Neural cell (in vitro differentiated cells): Measurements from ENCODE around the gene CYP4F22. TPM values are rescaled to one million over a fixed set of nuclear protein-coding genes. Genes with fewer than 3 reads are reported as not detected.

ENCODE experiments used
- H2AFZ ChIP-seq: fragments of 200-600, 300-800 bp; sonication (generic), shearing (Covaris generic); 2 replicates; pipeline ENCODE4 v1.6.0; 2014; ENCODE audit warnings: low read depth, mild to moderate bottlenecking, antibody characterized with exemption, low read length, moderate library complexity
- H3F3A ChIP-seq: fragments of 200-600 bp; shearing (Covaris generic); 2 replicates; pipeline ENCODE4 v1.6.1; 2016; ENCODE audit warnings: mild to moderate bottlenecking, moderate library complexity, mixed read lengths, antibody characterized with exemption, low read length; ENCODE audit not compliant: insufficient read depth, poor library complexity, severe bottlenecking
- H3K27ac ChIP-seq: fragments of 200-600, 300-800 bp; sonication (generic), shearing (Covaris generic); 2 replicates; pipeline ENCODE4 v1.5.1; 2014; ENCODE audit warnings: mild to moderate bottlenecking, low read length, moderate library complexity
- H3K27me3 ChIP-seq: fragments of 300-800, 200-600 bp; sonication (generic), shearing (Covaris generic); 2 replicates; pipeline ENCODE4 v1.6.0; 2014; ENCODE audit warnings: mild to moderate bottlenecking, low read depth, low read length, moderate library complexity; ENCODE audit not compliant: insufficient read depth
- H3K36me3 ChIP-seq: fragments of 300-800, 200-600 bp; sonication (generic), shearing (Covaris generic); 2 replicates; pipeline ENCODE4 v1.5.1; 2014; ENCODE audit warnings: mild to moderate bottlenecking, antibody characterized with exemption, low read length, moderate library complexity; ENCODE audit not compliant: insufficient read depth
- H3K4me2 ChIP-seq: fragments of 300-800, 200-600 bp; sonication (generic), shearing (Covaris generic); 2 replicates; pipeline ENCODE4 v1.6.0; 2014; ENCODE audit warnings: mild to moderate bottlenecking, low read length
- H3K4me3 ChIP-seq: fragments of 300-800, 200-600 bp; sonication (generic), shearing (Covaris generic); 2 replicates; pipeline ENCODE4 v1.5.1; 2014; ENCODE audit warnings: mild to moderate bottlenecking, low read length, moderate library complexity
- H3K79me2 ChIP-seq: fragments of 200-600 bp; shearing (Covaris generic); replicated peaks from 2 replicates; pipeline ENCODE4 v1.6.0; 2014; ENCODE audit warnings: mild to moderate bottlenecking, low read length, moderate library complexity; ENCODE audit not compliant: insufficient read depth
- H3K9ac ChIP-seq: fragments of 300-800, 200-600 bp; sonication (generic), shearing (Covaris generic); 2 replicates; pipeline ENCODE4 v1.6.1; 2016; ENCODE audit warnings: mild to moderate bottlenecking, low read length, mixed read lengths
- H3K9me2 ChIP-seq: fragments of 200-600 bp; shearing (Covaris generic); 2 replicates; pipeline ENCODE4 v1.6.1; 2016; ENCODE audit warnings: mild to moderate bottlenecking, low read length, mixed read lengths; ENCODE audit not compliant: insufficient read depth
- H3K9me3 ChIP-seq: fragments of 200-600, 300-800 bp; sonication (generic), shearing (Covaris generic); 2 replicates; pipeline ENCODE4 v1.6.1; 2016; ENCODE audit warnings: mild to moderate bottlenecking, mixed run types, low read length, moderate library complexity, mixed read lengths
- H4K20me1 ChIP-seq: fragments of 200-600 bp; shearing (Covaris generic); 2 replicates; pipeline ENCODE4 v1.6.1; 2016; ENCODE audit warnings: mild to moderate bottlenecking, mixed run types; ENCODE audit not compliant: insufficient read depth
- EP300 ChIP-seq: fragments of 450-650 bp; conservative IDR thresholded peaks from 2 replicates; pipeline ENCODE4 v1.6.1; 2014; ENCODE audit warnings: antibody characterized with exemption, mild to moderate bottlenecking, moderate library complexity; ENCODE audit not compliant: poor library complexity, severe bottlenecking
- EZH2 ChIP-seq: fragments of 200-600, 300-800 bp; shearing (Covaris generic), sonication (generic); IDR thresholded peaks from 2 replicates; pipeline ENCODE4 v1.6.1; 2014; ENCODE audit warnings: antibody characterized with exemption, low read length, borderline replicate concordance, mild to moderate bottlenecking; ENCODE audit not compliant: insufficient read depth, poor library complexity, severe bottlenecking
- MXI1 ChIP-seq: fragments of 450-650 bp; conservative IDR thresholded peaks from 2 replicates; pipeline ENCODE4 v1.6.1; 2014; ENCODE audit warnings: antibody characterized with exemption, mild to moderate bottlenecking; ENCODE audit not compliant: poor library complexity, severe bottlenecking
- POLR2AphosphoS5 ChIP-seq: IDR thresholded peaks from 2 replicates; pipeline ENCODE4 v1.6.1; 2012
- RAD21 ChIP-seq: fragments of 450-650 bp; conservative IDR thresholded peaks from 2 replicates; pipeline ENCODE4 v1.6.1; 2014; ENCODE audit warnings: antibody characterized with exemption, mild to moderate bottlenecking, moderate library complexity
- SMC3 ChIP-seq: fragments of 450-650 bp; conservative IDR thresholded peaks from 2 replicates; pipeline ENCODE4 v1.6.1; 2014; ENCODE audit warnings: antibody characterized with exemption, mild to moderate bottlenecking, moderate library complexity; ENCODE audit not compliant: poor library complexity
- TAF1 ChIP-seq: IDR thresholded peaks from 2 replicates; pipeline ENCODE4 v1.6.1; 2012; ENCODE audit warnings: low read depth
- polyA plus RNA-seq: library from polyadenylated mRNA; depleted of rRNA; stranded (reverse); fragments of >200 nt; gene quantifications from 2 replicates; pipeline ENCODE4 v1.2.3, GENCODE V29; 2014
- TF ChIP-seq, protein P1 (sequence below): IDR thresholded peaks from 2 replicates; pipeline ENCODE4 v1.6.1; 2012; ENCODE audit warnings: borderline replicate concordance
- TF ChIP-seq, protein P2 (sequence below): fragments of 450-650 bp; IDR thresholded peaks from 2 replicates; pipeline ENCODE4 v1.5.1; 2014; ENCODE audit warnings: antibody characterized with exemption, mild to moderate bottlenecking, moderate library complexity; ENCODE audit not compliant: poor library complexity, severe bottlenecking

CYP4F22 gene
- polyA plus RNA-seq, 1 donor from 2014 or later, result not detected

DNA sequence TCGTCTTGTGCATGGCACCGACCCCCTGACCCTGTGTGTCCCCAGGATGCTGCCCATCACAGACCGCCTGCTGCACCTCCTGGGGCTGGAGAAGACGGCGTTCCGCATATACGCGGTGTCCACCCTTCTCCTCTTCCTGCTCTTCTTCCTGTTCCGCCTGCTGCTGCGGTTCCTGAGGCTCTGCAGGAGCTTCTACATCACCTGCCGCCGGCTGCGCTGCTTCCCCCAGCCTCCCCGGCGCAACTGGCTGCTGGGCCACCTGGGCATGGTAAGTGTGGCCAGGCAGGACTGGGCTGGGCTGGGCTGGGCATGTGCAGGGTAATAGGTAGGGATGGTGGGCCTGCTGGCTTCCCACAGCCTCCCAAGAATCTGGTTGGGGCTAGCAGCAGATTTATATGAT is 17.0 kb downstream of the CYP4F22 start:
- H3K9me3 ChIP-seq, result no peaks in the 10 kb centered on the region
- H4K20me1 ChIP-seq, result no peaks in the 10 kb centered on the region
- no peak overlapping the region for H2AFZ ChIP-seq
- no peak overlapping the region for H3K4me2 ChIP-seq
- H3K4me3 ChIP-seq, result no peak overlapping the region
- no peaks in the 10 kb centered on the region for H3K79me2 ChIP-seq
- H3K27me3 ChIP-seq, result no peaks in the 10 kb centered on the region
- H3K27ac ChIP-seq, result no peak overlapping the region
- H3K9me2 ChIP-seq, result no peaks in the 10 kb centered on the region
- no peak overlapping the region for H3K9ac ChIP-seq
- TF ChIP-seq, protein P1, sequence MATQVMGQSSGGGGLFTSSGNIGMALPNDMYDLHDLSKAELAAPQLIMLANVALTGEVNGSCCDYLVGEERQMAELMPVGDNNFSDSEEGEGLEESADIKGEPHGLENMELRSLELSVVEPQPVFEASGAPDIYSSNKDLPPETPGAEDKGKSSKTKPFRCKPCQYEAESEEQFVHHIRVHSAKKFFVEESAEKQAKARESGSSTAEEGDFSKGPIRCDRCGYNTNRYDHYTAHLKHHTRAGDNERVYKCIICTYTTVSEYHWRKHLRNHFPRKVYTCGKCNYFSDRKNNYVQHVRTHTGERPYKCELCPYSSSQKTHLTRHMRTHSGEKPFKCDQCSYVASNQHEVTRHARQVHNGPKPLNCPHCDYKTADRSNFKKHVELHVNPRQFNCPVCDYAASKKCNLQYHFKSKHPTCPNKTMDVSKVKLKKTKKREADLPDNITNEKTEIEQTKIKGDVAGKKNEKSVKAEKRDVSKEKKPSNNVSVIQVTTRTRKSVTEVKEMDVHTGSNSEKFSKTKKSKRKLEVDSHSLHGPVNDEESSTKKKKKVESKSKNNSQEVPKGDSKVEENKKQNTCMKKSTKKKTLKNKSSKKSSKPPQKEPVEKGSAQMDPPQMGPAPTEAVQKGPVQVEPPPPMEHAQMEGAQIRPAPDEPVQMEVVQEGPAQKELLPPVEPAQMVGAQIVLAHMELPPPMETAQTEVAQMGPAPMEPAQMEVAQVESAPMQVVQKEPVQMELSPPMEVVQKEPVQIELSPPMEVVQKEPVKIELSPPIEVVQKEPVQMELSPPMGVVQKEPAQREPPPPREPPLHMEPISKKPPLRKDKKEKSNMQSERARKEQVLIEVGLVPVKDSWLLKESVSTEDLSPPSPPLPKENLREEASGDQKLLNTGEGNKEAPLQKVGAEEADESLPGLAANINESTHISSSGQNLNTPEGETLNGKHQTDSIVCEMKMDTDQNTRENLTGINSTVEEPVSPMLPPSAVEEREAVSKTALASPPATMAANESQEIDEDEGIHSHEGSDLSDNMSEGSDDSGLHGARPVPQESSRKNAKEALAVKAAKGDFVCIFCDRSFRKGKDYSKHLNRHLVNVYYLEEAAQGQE, result no peak
- TF ChIP-seq RAD21 (no peak), EZH2 (no peak), MXI1 (no peak), EP300 (no peak), TAF1 (no peak), POLR2AphosphoS5 (no peak), SMC3 (no peak)
- TF ChIP-seq, protein P2, sequence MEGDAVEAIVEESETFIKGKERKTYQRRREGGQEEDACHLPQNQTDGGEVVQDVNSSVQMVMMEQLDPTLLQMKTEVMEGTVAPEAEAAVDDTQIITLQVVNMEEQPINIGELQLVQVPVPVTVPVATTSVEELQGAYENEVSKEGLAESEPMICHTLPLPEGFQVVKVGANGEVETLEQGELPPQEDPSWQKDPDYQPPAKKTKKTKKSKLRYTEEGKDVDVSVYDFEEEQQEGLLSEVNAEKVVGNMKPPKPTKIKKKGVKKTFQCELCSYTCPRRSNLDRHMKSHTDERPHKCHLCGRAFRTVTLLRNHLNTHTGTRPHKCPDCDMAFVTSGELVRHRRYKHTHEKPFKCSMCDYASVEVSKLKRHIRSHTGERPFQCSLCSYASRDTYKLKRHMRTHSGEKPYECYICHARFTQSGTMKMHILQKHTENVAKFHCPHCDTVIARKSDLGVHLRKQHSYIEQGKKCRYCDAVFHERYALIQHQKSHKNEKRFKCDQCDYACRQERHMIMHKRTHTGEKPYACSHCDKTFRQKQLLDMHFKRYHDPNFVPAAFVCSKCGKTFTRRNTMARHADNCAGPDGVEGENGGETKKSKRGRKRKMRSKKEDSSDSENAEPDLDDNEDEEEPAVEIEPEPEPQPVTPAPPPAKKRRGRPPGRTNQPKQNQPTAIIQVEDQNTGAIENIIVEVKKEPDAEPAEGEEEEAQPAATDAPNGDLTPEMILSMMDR, result no peak
- no peaks in the 10 kb centered on the region for H3K36me3 ChIP-seq
- H3F3A ChIP-seq, result no peaks in the 10 kb centered on the region

DNA sequence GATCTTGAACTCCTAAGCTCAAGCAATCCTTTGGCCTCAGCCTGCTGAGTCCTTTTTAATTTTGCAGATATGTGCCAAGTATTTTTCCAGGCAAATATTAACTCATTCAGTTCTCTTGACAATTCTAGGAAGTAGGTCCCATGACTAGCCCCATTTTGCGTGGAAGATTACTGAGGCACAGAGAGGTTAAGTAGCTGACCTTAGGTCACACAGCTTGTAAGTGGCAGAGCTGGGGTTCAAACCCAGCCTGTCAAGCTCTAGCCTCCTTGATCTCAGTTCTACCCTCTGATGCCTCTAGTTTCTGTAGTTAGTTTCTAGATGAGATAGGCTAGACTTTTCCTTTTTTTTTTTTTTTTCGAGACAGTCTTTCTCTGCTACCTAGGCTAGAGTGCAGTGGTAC is 18.1 kb downstream of the CYP4F22 start:
- Histone ChIP-seq H3F3A (no peaks in the 10 kb centered on the region), H3K4me2 (no peak overlapping the region), H3K27me3 (no peaks in the 10 kb centered on the region), H2AFZ (no peak overlapping the region), H3K36me3 (no peaks in the 10 kb centered on the region), H3K79me2 (no peaks in the 10 kb centered on the region), H3K9ac (no peak overlapping the region), H3K4me3 (no peak overlapping the region), H3K27ac (no peak overlapping the region), H3K9me2 (no peaks in the 10 kb centered on the region), H4K20me1 (no peaks in the 10 kb centered on the region), H3K9me3 (no peaks in the 10 kb centered on the region)
- TF ChIP-seq POLR2AphosphoS5, result no peak
- TF ChIP-seq EZH2, result no peak
- TF ChIP-seq MXI1, result no peak
- TF ChIP-seq, protein P1, result no peak
- TF ChIP-seq, protein P2, result no peak
- no peak for TF ChIP-seq TAF1
- TF ChIP-seq RAD21, result no peak
- TF ChIP-seq EP300, result no peak
- TF ChIP-seq SMC3, result no peak
